GM19035 (cell line): Measurements from ENCODE around the gene TBXA2R.
"Not testable (repeated sequence)": the region's sequence is repeated elsewhere in the genome, so short reads cannot be mapped to it uniquely, and the experiment has no call there.

Experiments
- ATAC-seq: cut with Tn5 transposase; IDR thresholded peaks from one replicate; pipeline ENCODE4 v1.9.1; 2021; ENCODE audit not compliant: unreplicated experiment

The TBXA2R gene

GRCh38 chr19:3606690-3607289 is at the start of gene TBXA2R:
Gene TBXA2R (minus strand): TSS chr19:3606875. CDS start chr19:3600634, 6,241 bp downstream.
- no peak for ATAC-seq

GRCh38 chr19:3656073-3656746 is 49.5 kb upstream of the TBXA2R start:
- no peak for ATAC-seq

DNA sequence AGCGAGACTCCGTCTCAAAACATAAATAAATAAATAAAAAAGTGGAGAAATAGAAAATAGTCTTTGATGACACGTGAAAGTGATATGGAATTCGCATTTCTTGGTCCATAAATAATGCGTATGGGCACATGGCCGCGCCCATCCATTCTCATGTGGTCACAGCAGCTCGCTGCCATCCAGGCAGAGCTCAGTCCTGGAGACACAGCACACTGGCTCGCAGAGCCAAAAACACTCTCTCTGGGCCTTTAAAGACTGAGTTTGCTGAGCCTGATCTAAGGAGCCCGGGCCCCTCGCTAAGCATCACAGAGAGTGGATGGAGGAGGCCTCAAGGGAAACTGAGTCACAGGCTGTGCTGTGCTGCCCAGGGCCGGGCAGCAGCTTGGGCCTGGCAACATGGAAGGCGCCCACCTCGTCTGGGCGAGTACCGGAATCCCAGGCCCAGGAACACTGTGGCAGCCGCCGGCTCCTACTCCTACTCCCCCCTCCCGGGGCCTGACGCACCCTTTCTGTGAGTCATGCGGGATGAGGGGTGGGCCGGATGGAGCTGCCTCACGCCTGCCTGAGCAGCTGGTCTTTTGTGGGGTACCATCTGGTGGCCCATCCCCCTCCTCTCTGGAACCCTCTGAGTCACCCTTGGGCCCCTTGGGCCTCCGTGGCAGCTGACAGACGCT is 48.9 kb upstream of the TBXA2R start:
- ATAC-seq = no peak

GRCh38 chr19:3653865-3654513 is 47.3 kb upstream of the TBXA2R start:
- ATAC-seq = no peak

DNA sequence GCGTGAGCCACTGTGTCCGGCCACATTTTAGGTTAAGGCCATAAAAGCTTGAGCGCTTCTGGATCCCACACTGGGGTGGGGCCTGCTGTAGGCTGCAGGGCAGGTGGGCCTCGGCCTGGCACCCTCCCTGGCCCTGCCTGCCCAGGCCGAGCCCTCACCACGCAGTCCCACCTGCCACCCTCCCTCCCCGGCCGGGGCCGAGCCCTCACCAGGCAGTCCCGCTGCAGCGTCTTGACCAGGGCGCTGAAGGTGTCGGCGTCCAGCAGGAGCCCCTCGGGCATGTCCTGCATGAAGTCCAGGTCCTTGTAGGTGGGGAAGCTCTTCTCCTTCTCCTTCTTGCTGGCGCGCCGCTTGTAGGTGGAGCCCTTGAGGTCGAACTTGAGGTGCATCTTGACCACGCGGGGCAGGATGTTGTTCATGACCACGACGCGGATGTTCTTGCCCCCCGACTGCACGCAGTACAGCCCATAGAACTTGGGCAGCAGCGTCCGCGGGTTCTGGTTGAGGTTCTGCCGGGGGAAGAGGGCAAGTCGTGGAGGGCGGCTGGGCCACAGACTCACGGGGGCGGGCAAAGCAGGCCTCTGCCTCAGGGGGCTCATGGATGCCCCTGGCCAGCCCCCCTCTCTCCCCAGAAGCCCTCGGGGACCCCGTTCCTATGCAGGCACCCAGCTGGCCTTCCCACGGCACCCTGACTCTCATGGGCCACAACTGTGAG is 46.6 kb upstream of the TBXA2R start:
- ATAC-seq = no peak

DNA sequence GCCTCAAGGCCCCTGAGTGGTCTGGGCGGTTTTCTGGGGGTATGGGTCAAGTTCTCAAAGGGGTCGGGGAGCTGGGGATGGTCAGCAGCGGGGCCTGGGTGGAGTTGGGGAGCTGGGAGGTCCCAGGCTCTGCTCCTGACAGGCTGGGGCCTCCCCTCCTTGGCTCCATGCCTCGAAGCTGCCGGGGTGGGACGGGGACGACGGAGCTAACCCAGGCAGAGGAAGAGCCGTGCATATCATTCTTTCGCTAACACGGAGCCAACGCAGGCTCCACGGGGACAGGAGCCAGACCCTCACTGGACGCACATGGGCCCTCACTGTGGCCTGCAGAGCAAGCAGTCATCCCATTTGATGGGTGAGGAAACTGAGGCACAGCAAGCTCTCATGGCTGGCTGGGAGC is 45.7 kb upstream of the TBXA2R start:
- no peak for ATAC-seq

DNA sequence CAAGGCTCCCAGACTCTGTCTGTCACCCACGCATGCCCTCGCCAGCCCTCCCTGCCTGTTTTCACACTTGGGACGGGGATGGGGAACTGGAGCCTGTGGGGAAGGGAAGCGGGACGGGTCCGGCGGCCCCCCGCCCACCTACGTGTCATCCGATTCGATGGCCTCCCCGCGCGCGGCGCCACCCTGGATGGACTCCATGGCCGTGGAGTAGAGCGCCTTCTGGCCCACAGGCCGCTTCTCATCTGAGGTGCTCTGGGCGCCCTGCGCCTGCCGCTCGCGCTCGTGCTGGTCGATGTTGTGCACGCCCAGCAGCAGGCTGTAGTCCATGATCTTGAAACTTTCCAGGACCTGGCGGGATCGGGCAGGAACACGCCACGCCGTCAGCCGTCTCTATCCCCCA is 45.0 kb upstream of the TBXA2R start:
- ATAC-seq = no peak

- no peak for ATAC-seq
These were observed 43.2 kb upstream of the TBXA2R start for GRCh38 chr19:3649888-3650287.

DNA sequence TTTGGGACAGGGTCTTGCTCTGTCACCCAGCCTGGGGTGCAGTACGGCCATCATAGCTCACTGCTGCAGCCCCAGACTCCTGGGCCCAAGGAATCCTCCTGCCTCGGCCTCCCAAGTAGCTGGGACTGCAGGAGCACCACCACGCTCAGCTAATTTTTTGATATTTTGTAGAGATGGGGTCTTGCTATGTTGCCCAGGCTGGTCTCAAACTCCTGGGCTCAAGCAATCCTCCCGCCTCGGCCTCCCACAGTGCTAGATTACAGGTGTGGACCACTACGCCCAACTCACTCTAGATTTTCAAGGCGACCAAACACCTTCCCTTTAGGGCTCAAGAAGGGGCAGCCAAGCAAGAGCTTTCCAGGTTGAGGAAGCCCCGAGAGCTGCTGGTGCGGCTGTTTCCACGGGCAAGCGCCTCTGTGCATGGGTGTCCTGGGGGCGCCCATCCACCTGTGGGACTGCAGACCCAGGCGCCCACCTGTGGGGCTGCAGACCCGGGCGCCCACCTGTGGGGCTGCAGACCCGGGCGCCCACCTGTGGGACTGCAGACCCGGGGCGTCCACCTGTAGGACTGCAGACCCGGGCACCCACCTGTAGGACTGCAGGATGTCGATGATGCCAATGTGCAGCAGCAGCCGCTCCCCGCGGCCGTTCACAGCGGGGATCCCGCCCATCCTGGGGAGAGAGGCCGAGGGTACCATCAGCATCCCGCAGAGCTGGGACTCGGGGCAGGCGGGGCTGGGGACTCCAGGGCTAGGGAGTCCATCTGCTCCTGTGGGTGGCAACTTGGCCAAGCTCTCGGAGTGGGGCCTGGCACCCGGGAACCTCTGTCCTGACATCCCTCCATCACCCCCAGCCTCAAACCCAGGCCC is 41.6 kb upstream of the TBXA2R start:
- no peak for ATAC-seq

DNA sequence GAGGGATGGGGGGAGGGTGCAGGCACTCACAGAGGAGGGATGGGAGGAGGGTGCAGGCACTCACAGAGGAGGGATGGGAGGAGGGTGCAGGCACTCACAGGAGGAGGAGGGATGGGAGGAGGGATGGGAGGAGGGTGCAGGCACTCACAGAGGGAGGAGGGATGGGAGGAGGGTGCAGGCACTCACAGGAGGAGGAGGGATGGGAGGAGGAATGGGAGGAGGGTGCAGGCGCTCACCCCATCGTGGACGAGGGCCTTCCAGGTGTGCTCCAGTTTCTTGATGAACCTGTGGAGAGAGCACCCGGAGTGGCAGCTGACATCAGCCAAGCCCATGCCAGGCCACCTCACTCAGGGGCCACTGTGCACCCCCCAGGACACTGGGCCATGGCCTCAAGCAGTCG is 40.4 kb upstream of the TBXA2R start:
- not testable (repeated sequence) for ATAC-seq

DNA sequence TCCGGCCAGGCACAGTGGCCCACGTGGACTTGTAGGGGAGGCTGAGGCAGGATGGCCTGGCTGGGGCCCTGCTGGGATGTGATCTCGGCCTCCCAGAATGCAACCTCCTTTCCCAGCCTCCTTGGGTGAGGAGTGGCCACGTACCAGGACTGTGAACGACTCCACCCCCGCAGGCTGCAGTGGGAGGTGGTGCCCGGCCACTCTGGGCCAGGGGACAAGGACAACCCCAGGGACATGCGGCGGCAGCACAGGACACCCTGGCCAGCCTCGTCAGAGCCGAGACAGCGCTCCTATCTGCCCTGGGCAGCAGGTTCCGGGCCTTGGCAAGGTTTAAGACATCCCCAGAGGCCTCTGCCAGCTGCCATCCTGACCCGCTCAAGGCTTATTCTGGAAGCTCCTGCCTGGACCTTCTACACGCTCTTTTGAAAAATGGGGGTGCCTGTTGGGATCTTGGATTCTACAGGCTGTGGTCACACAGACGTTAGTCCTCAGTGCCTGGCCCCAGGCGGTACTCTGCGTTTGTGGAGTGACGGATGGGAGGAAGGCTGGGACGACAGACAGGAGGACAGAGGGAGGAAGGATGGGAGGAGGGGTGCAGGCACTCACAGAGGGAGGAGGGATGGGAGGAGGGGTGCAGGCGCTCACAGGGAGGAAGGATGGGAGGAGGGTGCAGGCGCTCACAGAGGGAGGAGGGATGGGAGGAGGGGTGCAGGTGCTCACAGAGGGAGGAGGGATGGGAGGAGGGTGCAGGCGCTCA is 39.8 kb upstream of the TBXA2R start:
- no peak for ATAC-seq

DNA sequence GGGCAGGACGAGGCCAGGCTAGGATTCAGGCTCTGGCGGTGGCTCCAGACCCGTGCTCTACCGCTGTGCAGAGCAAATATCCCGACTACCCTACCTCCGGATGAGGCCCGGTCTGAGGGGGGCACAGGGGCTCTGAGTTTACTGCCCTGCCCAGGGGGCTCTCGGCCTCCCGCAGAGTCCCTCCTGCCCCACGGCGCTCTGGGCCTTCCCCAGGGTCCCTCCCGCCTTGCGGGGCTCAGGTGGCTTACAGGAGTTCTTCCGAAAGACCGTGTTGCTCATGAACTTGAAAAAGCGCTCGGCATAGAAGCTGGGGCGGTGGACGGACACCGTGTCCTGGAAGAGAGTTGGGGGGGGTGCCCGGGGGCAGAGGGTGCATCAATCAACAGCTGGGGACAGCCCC is 39.1 kb upstream of the TBXA2R start:
- no peak for ATAC-seq

- no peak for ATAC-seq
These were observed 38.4 kb upstream of the TBXA2R start for GRCh38 chr19:3645067-3645396.

- no peak for ATAC-seq
These were observed 37.8 kb upstream of the TBXA2R start for GRCh38 chr19:3644351-3645066.

GRCh38 chr19:3643674-3644313 is 37.1 kb upstream of the TBXA2R start:
- no peak for ATAC-seq

DNA sequence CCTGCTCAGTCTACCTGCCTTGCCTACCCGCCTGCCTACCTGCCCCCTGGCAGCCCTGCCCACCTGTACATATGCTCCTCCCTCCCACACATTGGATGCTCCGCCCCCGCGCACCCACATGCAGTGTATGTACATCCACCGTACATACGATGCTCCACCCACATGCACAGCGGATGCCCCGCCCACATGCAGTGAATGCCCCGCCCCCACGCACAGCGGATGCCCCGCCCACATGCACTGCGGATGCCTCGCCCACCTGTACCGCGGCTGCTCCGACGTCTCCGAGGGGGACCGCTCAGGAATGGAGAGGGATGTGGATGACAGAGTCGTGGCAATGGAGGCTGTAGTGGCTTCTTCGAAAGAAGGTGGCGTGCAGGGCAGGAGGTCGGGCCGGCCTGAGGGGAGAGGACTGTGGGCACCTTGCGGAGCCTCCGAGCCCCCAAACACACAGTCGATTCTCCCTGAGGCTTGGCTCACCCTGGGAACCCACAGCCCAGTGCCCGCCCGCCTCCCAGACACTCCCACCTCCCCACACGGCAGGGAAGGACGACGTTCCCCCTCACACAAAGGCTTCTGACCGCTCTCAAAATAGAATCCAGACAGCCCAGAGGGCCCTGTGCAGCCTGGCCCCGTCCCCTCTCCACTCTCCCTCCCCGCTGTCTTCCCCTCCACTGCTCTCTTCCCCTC is 36.5 kb upstream of the TBXA2R start:
- ATAC-seq = no peak

DNA sequence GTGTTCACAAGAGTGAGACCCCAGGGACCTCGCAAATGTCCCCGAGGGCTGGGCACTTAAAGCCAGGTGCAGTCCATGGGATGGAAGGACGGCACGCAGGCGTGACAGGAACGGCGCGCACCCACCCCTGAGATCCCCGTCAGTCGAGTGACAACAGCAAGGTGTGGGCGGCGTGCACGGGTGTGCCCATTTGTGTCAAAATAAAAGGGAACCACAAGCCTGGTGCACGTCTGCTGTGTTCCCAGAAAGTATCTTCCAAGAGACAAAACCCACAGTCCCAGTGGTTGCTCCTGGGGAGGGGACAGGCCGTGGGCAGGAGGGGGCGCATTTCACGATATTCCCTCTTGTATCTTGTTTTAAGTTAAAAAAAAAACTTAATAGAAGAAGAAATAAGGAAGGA is 35.6 kb upstream of the TBXA2R start:
- no peak for ATAC-seq
